AG09309 (cell line): ENCODE data around the gene AKT1.

Experiments used
- DNase-seq: peaks from one replicate; pipeline ENCODE4 v3.0.0-alpha.2; 2010; ENCODE audit warnings: low read depth
- H3K4me3 ChIP-seq: 2 replicates; pipeline ENCODE4 v1.5.1; 2011; ENCODE audit warnings: mild to moderate bottlenecking, low read depth, low read length, moderate library complexity; ENCODE audit not compliant: control insufficient read depth
- CTCF ChIP-seq: IDR thresholded peaks from 2 replicates; pipeline ENCODE4 v1.5.1; 2011; ENCODE audit warnings: mild to moderate bottlenecking, low read depth, low read length, inconsistent platforms; ENCODE audit not compliant: insufficient read depth, control insufficient read depth; ENCODE audit errors: missing control alignments

Gene AKT1

GRCh38 chr14:104739026-104739425 lies 56.5 kb downstream of the AKT1 start:
- no peak for DNase-seq
- no peak overlapping the region for H3K4me3 ChIP-seq
- TF ChIP-seq CTCF = no peak

GRCh38 chr14:104738375-104739019 lies 57.1 kb downstream of the AKT1 start:
- H3K4me3 ChIP-seq = no peak overlapping the region
- no peak for DNase-seq
- TF ChIP-seq CTCF = no peak

GRCh38 chr14:104735830-104736642 lies 59.5 kb downstream of the AKT1 start:
- peak; percentile 58 for DNase-seq

DNA sequence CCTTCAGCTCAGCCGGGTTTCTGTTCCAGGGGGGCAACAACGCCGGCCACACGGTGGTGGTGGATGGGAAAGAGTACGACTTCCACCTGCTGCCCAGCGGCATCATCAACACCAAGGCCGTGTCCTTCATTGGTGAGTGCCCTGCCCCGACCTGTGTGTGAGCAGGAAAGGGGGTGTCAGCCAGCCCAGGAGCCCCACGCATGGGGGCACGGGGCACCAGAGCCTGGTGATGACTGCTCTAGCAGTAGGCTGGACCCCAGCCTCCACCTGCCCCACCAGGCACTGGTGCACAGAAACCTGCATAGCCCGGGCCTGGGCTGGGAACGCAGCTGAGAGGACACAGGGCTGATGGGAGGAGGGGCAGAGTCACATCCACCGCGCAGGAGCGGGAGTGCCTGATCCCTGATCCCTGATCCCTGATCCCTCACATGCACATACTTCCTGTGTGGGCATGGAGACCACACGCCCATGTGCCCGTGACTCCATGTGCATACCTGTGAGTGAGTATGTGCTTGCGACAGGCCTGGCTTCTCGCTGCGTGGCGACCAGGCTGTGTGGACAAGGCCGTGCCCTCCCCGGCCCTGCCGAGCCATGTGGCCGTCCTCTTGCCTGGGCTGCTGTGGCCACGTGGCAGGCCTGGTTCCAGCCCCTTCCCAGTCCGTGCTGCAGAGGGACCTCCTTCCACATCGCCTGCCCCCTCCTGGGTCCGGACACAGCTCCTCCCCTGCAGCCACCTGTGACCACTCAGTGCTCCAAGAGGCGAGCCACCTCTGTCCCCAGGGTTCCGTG lies 60.4 kb downstream of the AKT1 start:
- no peak for TF ChIP-seq CTCF
- no peak for DNase-seq
- H3K4me3 ChIP-seq = no peak overlapping the region

More at GRCh38 chr14:104735830-104736642, 59.5 kb downstream of the AKT1 start:
- H3K4me3 ChIP-seq = no peak overlapping the region
- TF ChIP-seq CTCF = no peak

DNA sequence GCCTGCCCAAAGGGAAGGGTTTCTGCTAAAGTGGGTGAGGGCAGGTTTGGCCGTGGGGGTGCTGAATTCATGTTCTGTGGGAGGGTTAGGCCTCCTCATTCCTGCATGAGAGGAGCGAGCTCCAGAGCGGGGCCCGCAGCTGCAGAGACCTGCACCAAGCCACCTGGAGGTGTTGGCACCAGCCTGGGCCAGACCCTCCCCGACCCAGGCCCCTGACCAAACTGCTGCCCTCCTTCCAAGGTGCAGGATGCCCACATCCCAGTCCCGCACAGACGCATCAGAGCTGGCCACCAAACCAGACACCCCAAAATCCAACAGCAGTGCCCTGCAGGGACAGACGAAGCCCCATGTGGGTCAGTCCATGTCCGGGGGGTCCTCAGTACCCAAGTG lies 61.0 kb downstream of the AKT1 start:
- no peak for TF ChIP-seq CTCF
- no peak for DNase-seq
- no peak overlapping the region for H3K4me3 ChIP-seq

DNA sequence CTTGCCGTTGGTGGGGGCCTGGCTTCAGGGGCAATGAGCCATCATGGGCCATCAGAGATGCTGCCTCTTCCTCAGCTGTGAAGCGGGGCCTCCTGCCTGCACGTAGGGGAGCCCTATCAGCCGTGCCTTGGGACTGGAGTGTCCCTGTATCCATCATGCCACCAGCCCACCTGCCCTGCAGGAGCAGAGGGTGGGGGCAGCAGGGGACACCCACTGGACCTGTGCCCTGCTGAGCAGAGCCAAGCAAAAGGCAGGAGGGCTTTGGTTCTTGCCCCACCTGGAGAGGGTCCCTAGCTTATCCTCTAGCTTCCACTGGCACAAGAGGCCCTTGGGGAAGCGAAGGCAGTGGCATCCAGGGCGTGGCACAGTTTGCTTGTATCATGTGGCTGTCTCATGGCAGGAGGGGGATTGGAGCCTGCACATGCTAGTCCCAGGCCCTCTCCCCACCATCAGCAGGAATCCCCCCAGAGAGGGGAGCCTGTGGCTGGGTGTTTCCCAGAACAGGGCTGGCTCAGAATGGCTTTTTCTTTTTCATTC lies 61.4 kb downstream of the AKT1 start:
- no peak for TF ChIP-seq CTCF
- no peak for DNase-seq
- no peak overlapping the region for H3K4me3 ChIP-seq
